HCT116 (cell line): Measurements from ENCODE around the gene TNP1. TPM values are rescaled to one million over a fixed set of nuclear protein-coding genes. Genes with fewer than 3 reads are reported as not detected.

Experiments used
- ATAC-seq: fragments of 200-7000 bp; cut with Tn5 transposase; 2 replicates; pipeline ENCODE4 v1.9.1; 2020; ENCODE audit warnings: mild to moderate bottlenecking, moderate library complexity
- BruUV-seq: library from RNA; stranded (reverse); fragments of 400-500 nt; replicated peaks from 2 replicates; lab custom pipeline; 2021; lab: Mats Ljungman, UMichigan
- CTCF ChIA-PET: fragments of 300-600 bp; sonication (Branson Sonifier 250); formaldehyde crosslinking; loops from one replicate; lab custom pipeline; 2021; ENCODE audit warnings: antibody characterized with exemption; lab: Charles Lee
- POLR2A ChIA-PET: fragments of 300-600, 350-600 bp; sonication (Branson Sonifier 250); formaldehyde crosslinking; loops from one replicate; lab custom pipeline; 2021; ENCODE audit warnings: antibody characterized with exemption; lab: Charles Lee
- RAD21 ChIA-PET, 2 experiments: fragments of 300-600 bp; sonication (Branson Sonifier 250); formaldehyde crosslinking; loops; one replicate each; lab custom pipeline; 2023; ENCODE audit warnings: low total read pairs in 2 of 2; ENCODE audit not compliant: uncharacterized antibody in 2 of 2, unreplicated experiment in 2 of 2, low non-redundant PET in 1 of 2; lab: Charles Lee
- DNase-seq: peaks from one replicate; pipeline ENCODE4 v3.0.0-alpha.2; 2010; ENCODE audit warnings: low read depth, low spot score
- H2AFZ ChIP-seq: fragments of 200-600 bp; shearing (Covaris generic), sonication (generic); 2 replicates; pipeline ENCODE4 v1.6.1; 2017; ENCODE audit warnings: low read depth, mixed run types, mixed read lengths, antibody characterized with exemption, low read length; ENCODE audit not compliant: poor library complexity, severe bottlenecking
- H3K27ac ChIP-seq: 2 replicates; pipeline ENCODE4 v1.5.1; 2012; ENCODE audit warnings: low read depth, low read length
- H3K27me3 ChIP-seq: fragments of 200-600 bp; sonication (generic); 2 replicates; pipeline ENCODE4 v1.6.1; 2016; ENCODE audit warnings: mixed run types, low read length, mixed read lengths; ENCODE audit not compliant: insufficient read depth
- H3K36me3 ChIP-seq, 2 experiments: fragments of 200-500 bp in 1 of 2; fragments of 200-600 bp in 1 of 2; sonication (Bioruptor generic) in 1 of 2; sonication (generic) in 1 of 2; 2 replicates each; pipeline versions ENCODE4 v1.5.1 to v1.6.1; 2014 to 2016; ENCODE audit warnings: low read length in 2 of 2, inconsistent platforms in 1 of 2, mixed read lengths in 1 of 2, mixed run types in 1 of 2; ENCODE audit not compliant: insufficient read depth in 2 of 2, control insufficient read depth in 1 of 2
- H3K4me1 ChIP-seq, 2 experiments: fragments of 200-600 bp in 1 of 2; sonication (generic) in 1 of 2; 2 replicates each; pipeline versions ENCODE4 v1.5.1 to v1.6.1; 2012 to 2017; ENCODE audit warnings: low read length in 2 of 2, inconsistent platforms in 1 of 2, mild to moderate bottlenecking in 1 of 2, mixed read lengths in 1 of 2, mixed run types in 1 of 2, moderate library complexity in 1 of 2; ENCODE audit not compliant: insufficient read depth in 2 of 2, control insufficient read depth in 1 of 2
- H3K4me2 ChIP-seq: fragments of 200-600 bp; sonication (generic); 2 replicates; pipeline ENCODE4 v1.6.1; 2017; ENCODE audit warnings: mixed run types, low read length, mixed read lengths
- H3K4me3 ChIP-seq, 2 experiments: fragments of 200-600 bp in 1 of 2; sonication (generic) in 1 of 2; replicated peaks in 1 of 2; 2 replicates each; pipeline ENCODE4 v1.5.1; 2011 to 2016; ENCODE audit warnings: low read length in 2 of 2, control low read depth in 1 of 2, low read depth in 1 of 2, mild to moderate bottlenecking in 1 of 2, mixed read lengths in 1 of 2, mixed run types in 1 of 2
- H3K79me2 ChIP-seq: fragments of 200-600 bp; sonication (generic); 2 replicates; pipeline ENCODE4 v1.6.1; 2017; ENCODE audit warnings: mild to moderate bottlenecking, mixed run types, low read length, moderate library complexity, mixed read lengths; ENCODE audit not compliant: insufficient read depth
- H3K9ac ChIP-seq: fragments of 200-600 bp; sonication (generic); 2 replicates; pipeline ENCODE4 v1.6.1; 2016; ENCODE audit warnings: low read length, mixed read lengths
- H3K9me2 ChIP-seq: fragments of 200-600 bp; sonication (generic), shearing (Covaris generic); 2 replicates; pipeline ENCODE4 v1.6.1; 2017; ENCODE audit warnings: mixed run types, mild to moderate bottlenecking, moderate library complexity; ENCODE audit not compliant: insufficient read depth
- H3K9me3 ChIP-seq, 2 experiments: fragments of 200-500 bp in 1 of 2; fragments of 200-600 bp in 1 of 2; sonication (Bioruptor generic) in 1 of 2; sonication (generic) in 1 of 2; 2 replicates each; pipeline ENCODE4 v1.6.1; 2014 to 2017; ENCODE audit warnings: low read length in 2 of 2, mixed read lengths in 2 of 2, inconsistent platforms in 1 of 2, low read depth in 1 of 2, mild to moderate bottlenecking in 1 of 2, mixed run types in 1 of 2, moderate library complexity in 1 of 2; ENCODE audit not compliant: control insufficient read depth in 1 of 2, insufficient read depth in 1 of 2
- H4K20me1 ChIP-seq: fragments of 200-600 bp; sonication (generic), shearing (Covaris generic); 2 replicates; pipeline ENCODE4 v1.6.1; 2017; ENCODE audit warnings: mixed run types, mild to moderate bottlenecking, moderate library complexity; ENCODE audit not compliant: insufficient read depth
- CBX3 ChIP-seq: IDR thresholded peaks from 2 replicates; pipeline ENCODE4 v1.6.1; 2012; ENCODE audit warnings: low read depth
- ELF1 ChIP-seq: IDR thresholded peaks from 2 replicates; pipeline ENCODE4 v1.6.1; 2012; ENCODE audit warnings: low read depth, borderline replicate concordance
- FOSL1 ChIP-seq: IDR thresholded peaks from 2 replicates; pipeline ENCODE4 v1.6.1; 2012; ENCODE audit warnings: low read depth
- JUND ChIP-seq: IDR thresholded peaks from 2 replicates; pipeline ENCODE4 v1.6.1; 2012
- POLR2A ChIP-seq: IDR thresholded peaks from 2 replicates; pipeline ENCODE4 v1.7.0; 2011; ENCODE audit warnings: borderline replicate concordance; ENCODE audit not compliant: insufficient read depth, insufficient read length; ENCODE audit errors: extremely low read depth
- POLR2AphosphoS5 ChIP-seq: IDR thresholded peaks from 2 replicates; pipeline ENCODE4 v1.6.1; 2011; ENCODE audit warnings: mild to moderate bottlenecking, low read depth, low read length, moderate library complexity
- SIN3A ChIP-seq: IDR thresholded peaks from 2 replicates; pipeline ENCODE4 v1.6.1; 2012; ENCODE audit warnings: low read depth
- SP1 ChIP-seq: IDR thresholded peaks from 2 replicates; pipeline ENCODE4 v1.6.1; 2012; ENCODE audit warnings: low read depth
- ZNF274 ChIP-seq: fragments of 200-500 bp; sonication (Bioruptor generic); IDR thresholded peaks from 2 replicates; pipeline ENCODE4 v1.6.1; 2014; ENCODE audit warnings: mild to moderate bottlenecking, low read depth, low read length, inconsistent platforms
- intact Hi-C: fragments of 100-400 bp; cut with micrococcal nuclease; formaldehyde crosslinking; loops from 2 replicates; pipeline ENCODE4 v1.10.0; 2022
- total RNA-seq: library from RNA; stranded (reverse); gene quantifications from one replicate; pipeline ENCODE4 v1.2.1, GENCODE V29; 2021; ENCODE audit not compliant: unreplicated experiment
- TF ChIP-seq, protein P1 (sequence below): IDR thresholded peaks from 2 replicates; pipeline ENCODE4 v1.6.1; 2012; ENCODE audit warnings: low read depth
- TF ChIP-seq, protein P2 (sequence below): IDR thresholded peaks from 2 replicates; pipeline ENCODE4 v1.6.1; 2011; ENCODE audit warnings: mild to moderate bottlenecking, low read length, moderate library complexity; ENCODE audit not compliant: insufficient replicate concordance; ENCODE audit errors: extremely low read depth
- TF ChIP-seq, protein P3 (sequence below): IDR thresholded peaks from 2 replicates; pipeline ENCODE4 v1.6.1; 2012
- TF ChIP-seq, protein P4 (sequence below), 3 experiments: fragments of 200-600 bp in 1 of 3; sonication (generic) in 1 of 3; IDR thresholded peaks in 2 of 3; conservative IDR thresholded peaks in 1 of 3; 2 replicates each; pipeline ENCODE4 v1.5.1; 2012 to 2017; ENCODE audit warnings: low read depth in 2 of 3, low read length in 2 of 3, antibody characterized with exemption in 1 of 3, borderline replicate concordance in 1 of 3, control low read depth in 1 of 3, mild to moderate bottlenecking in 1 of 3, mixed read lengths in 1 of 3, mixed run types in 1 of 3, moderate library complexity in 1 of 3; ENCODE audit not compliant: insufficient read depth in 1 of 3
- TF ChIP-seq, protein P5 (sequence below): IDR thresholded peaks from 2 replicates; pipeline ENCODE4 v1.6.1; 2012

TNP1 gene
- total RNA-seq, 1 experiment from 2014 or later = not detected

DNA sequence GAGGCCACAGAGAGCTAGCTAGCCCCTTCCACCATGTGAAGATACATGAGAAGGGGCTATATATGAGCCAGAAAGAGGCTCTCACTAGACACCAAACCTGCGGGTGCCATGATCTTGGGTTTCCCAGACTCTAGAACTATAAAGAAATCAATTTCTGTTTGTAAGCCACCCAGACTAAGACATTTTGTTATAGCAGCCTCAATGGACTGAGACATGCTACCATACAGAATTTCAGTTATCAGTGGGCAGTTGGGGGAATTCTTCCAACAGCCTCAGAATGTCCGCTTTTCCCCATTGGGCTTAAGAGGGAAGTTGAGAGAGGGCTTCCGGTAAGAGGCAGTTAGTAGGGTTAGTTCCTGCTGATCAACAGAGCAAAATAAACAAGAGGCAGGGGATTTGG is 39.2 kb downstream of the TNP1 start:
- Histone ChIP-seq H3K4me1 (no peaks in the 10 kb centered on the region), H3K4me2 (no peak overlapping the region), H3K27me3 (peaks cover 52% of the 10 kb centered on the region), H3K9ac (no peak overlapping the region), H3K4me3 (no peak overlapping the region), H4K20me1 (no peaks in the 10 kb centered on the region), H3K36me3 (no peaks in the 10 kb centered on the region), H3K9me2 (no peaks in the 10 kb centered on the region), H3K27ac (no peak overlapping the region), H2AFZ (no peak overlapping the region), H3K79me2 (no peaks in the 10 kb centered on the region), H3K9me3 (no peaks in the 10 kb centered on the region)
- DNase-seq (no peak), ATAC-seq (no peak)
- ChIA-PET POLR2A (no interaction called here), CTCF (no interaction called here), RAD21 (no interaction called here)
- TF ChIP-seq, protein P1, sequence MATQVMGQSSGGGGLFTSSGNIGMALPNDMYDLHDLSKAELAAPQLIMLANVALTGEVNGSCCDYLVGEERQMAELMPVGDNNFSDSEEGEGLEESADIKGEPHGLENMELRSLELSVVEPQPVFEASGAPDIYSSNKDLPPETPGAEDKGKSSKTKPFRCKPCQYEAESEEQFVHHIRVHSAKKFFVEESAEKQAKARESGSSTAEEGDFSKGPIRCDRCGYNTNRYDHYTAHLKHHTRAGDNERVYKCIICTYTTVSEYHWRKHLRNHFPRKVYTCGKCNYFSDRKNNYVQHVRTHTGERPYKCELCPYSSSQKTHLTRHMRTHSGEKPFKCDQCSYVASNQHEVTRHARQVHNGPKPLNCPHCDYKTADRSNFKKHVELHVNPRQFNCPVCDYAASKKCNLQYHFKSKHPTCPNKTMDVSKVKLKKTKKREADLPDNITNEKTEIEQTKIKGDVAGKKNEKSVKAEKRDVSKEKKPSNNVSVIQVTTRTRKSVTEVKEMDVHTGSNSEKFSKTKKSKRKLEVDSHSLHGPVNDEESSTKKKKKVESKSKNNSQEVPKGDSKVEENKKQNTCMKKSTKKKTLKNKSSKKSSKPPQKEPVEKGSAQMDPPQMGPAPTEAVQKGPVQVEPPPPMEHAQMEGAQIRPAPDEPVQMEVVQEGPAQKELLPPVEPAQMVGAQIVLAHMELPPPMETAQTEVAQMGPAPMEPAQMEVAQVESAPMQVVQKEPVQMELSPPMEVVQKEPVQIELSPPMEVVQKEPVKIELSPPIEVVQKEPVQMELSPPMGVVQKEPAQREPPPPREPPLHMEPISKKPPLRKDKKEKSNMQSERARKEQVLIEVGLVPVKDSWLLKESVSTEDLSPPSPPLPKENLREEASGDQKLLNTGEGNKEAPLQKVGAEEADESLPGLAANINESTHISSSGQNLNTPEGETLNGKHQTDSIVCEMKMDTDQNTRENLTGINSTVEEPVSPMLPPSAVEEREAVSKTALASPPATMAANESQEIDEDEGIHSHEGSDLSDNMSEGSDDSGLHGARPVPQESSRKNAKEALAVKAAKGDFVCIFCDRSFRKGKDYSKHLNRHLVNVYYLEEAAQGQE = no peak
- no TSS peak for BruUV-seq
- intact Hi-C loops = no loop called here

DNA sequence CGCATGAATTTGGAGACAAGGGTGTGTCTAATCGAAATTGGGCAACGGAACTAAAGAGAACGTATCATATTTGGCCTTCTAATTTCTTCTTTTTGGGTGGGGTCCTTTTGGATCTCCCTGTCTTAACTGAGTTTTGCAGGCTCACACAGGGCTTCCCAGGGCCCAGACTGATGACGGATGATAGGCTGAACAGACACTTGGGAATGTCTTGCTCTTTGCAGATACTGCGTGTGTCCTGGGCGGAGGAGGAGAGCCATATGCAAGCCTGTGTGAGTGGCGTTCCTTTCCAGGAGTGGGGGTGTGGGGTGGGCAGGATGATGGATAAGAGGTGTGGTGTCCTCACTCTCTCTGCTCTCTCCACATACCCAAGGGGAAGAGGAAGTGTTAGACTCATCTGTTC is 40.1 kb downstream of the TNP1 start:
- DNase-seq (no peak), ATAC-seq (no peak)
- no peaks in the 10 kb centered on the region for H3K36me3 ChIP-seq
- H3K9me3 ChIP-seq = no peaks in the 10 kb centered on the region
- no peaks in the 10 kb centered on the region for H3K4me1 ChIP-seq
- no peak overlapping the region for H3K4me2 ChIP-seq
- H3K27me3 ChIP-seq = peaks cover 56% of the 10 kb centered on the region
- ChIA-PET POLR2A (no interaction called here), RAD21 (no interaction called here), CTCF (no interaction called here)
- no peaks in the 10 kb centered on the region for H3K9me2 ChIP-seq
- no TSS peak for BruUV-seq
- H4K20me1 ChIP-seq = no peaks in the 10 kb centered on the region
- H3K9ac ChIP-seq = no peak overlapping the region
- intact Hi-C loops = no loop called here
- no peak overlapping the region for H3K4me3 ChIP-seq
- no peak overlapping the region for H3K27ac ChIP-seq
- no peak overlapping the region for H2AFZ ChIP-seq
- no peaks in the 10 kb centered on the region for H3K79me2 ChIP-seq
- no peak for TF ChIP-seq CBX3
- TF ChIP-seq FOSL1 = no peak
- no peak for TF ChIP-seq POLR2AphosphoS5
- TF ChIP-seq SP1 = no peak
- TF ChIP-seq, protein P2, sequence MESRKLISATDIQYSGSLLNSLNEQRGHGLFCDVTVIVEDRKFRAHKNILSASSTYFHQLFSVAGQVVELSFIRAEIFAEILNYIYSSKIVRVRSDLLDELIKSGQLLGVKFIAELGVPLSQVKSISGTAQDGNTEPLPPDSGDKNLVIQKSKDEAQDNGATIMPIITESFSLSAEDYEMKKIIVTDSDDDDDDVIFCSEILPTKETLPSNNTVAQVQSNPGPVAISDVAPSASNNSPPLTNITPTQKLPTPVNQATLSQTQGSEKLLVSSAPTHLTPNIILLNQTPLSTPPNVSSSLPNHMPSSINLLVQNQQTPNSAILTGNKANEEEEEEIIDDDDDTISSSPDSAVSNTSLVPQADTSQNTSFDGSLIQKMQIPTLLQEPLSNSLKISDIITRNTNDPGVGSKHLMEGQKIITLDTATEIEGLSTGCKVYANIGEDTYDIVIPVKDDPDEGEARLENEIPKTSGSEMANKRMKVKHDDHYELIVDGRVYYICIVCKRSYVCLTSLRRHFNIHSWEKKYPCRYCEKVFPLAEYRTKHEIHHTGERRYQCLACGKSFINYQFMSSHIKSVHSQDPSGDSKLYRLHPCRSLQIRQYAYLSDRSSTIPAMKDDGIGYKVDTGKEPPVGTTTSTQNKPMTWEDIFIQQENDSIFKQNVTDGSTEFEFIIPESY = no peak
- TF ChIP-seq, protein P3, sequence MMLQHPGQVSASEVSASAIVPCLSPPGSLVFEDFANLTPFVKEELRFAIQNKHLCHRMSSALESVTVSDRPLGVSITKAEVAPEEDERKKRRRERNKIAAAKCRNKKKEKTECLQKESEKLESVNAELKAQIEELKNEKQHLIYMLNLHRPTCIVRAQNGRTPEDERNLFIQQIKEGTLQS = no peak
- TF ChIP-seq POLR2A = no peak
- TF ChIP-seq ZNF274 = no peak
- TF ChIP-seq JUND = no peak
- TF ChIP-seq, protein P4, sequence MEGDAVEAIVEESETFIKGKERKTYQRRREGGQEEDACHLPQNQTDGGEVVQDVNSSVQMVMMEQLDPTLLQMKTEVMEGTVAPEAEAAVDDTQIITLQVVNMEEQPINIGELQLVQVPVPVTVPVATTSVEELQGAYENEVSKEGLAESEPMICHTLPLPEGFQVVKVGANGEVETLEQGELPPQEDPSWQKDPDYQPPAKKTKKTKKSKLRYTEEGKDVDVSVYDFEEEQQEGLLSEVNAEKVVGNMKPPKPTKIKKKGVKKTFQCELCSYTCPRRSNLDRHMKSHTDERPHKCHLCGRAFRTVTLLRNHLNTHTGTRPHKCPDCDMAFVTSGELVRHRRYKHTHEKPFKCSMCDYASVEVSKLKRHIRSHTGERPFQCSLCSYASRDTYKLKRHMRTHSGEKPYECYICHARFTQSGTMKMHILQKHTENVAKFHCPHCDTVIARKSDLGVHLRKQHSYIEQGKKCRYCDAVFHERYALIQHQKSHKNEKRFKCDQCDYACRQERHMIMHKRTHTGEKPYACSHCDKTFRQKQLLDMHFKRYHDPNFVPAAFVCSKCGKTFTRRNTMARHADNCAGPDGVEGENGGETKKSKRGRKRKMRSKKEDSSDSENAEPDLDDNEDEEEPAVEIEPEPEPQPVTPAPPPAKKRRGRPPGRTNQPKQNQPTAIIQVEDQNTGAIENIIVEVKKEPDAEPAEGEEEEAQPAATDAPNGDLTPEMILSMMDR (IDR thresholded peaks at IDR 0.05 in 2 of 3, conservative IDR thresholded peaks at IDR 0.05 in 1 of 3; ENCODE audit: borderline replicate concordance in 1 of 3, insufficient read depth in 1 of 3, low read depth in 2 of 3, low read length in 2 of 3) = no peak
- TF ChIP-seq SIN3A = no peak
- no peak for TF ChIP-seq ELF1
- TF ChIP-seq, protein P5, sequence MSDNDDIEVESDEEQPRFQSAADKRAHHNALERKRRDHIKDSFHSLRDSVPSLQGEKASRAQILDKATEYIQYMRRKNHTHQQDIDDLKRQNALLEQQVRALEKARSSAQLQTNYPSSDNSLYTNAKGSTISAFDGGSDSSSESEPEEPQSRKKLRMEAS = no peak
